CD4-positive, alpha-beta memory T cell (primary cell): ENCODE data around the gene KIF14. TPM values are rescaled to one million over a fixed set of nuclear protein-coding genes. Genes with fewer than 3 reads are reported as not detected.
A peak's percentile ranks its signal among the peaks of the same experiment; 100 is the strongest.

Experiments
- CTCF ChIA-PET: fragments of 350-600 bp; sonication (Branson Sonifier 250); formaldehyde crosslinking; loops from one replicate; lab custom pipeline; 2021; ENCODE audit warnings: inconsistent platforms; ENCODE audit not compliant: partially characterized antibody; lab: Charles Lee
- POLR2A ChIA-PET: fragments of 350-600 bp; sonication (Branson Sonifier 250); formaldehyde crosslinking; loops from one replicate; lab custom pipeline; 2021; ENCODE audit not compliant: partially characterized antibody; lab: Charles Lee
- DNase-seq, 5 donors: peaks; one replicate each; pipeline versions ENCODE4 v3.0.0 to v3.0.0-alpha.2; 2020 to 2022; ENCODE audit warnings: mixed read lengths in 1 of 5
- H3K27ac ChIP-seq: one replicate; pipeline ENCODE4 v1.7.0; 2013; ENCODE audit warnings: low read depth, low read length
- H3K27me3 ChIP-seq: 2 replicates; pipeline ENCODE4 v1.7.0; 2013; ENCODE audit warnings: mild to moderate bottlenecking, low read length, moderate library complexity; ENCODE audit not compliant: insufficient read depth
- H3K36me3 ChIP-seq: 2 replicates; pipeline ENCODE4 v1.7.0; 2013; ENCODE audit warnings: mild to moderate bottlenecking, low read length, moderate library complexity; ENCODE audit not compliant: insufficient read depth
- H3K4me1 ChIP-seq: 2 replicates; pipeline ENCODE4 v1.7.0; 2013; ENCODE audit warnings: mild to moderate bottlenecking, low read length, moderate library complexity; ENCODE audit not compliant: insufficient read depth
- H3K4me3 ChIP-seq, 2 donors: one replicate each; pipeline ENCODE4 v1.7.0; 2013; ENCODE audit warnings: low read length in 2 of 2, mild to moderate bottlenecking in 1 of 2
- H3K9me3 ChIP-seq, 2 donors: one replicate each; pipeline ENCODE4 v1.7.0; 2013; ENCODE audit warnings: low read length in 2 of 2, control low read depth in 1 of 2; ENCODE audit not compliant: control insufficient read depth in 1 of 2
- H3K27ac Mint-ChIP-seq, 7 donors: one replicate each; pipeline ENCODE4 v1.8.0; 2020 to 2021; ENCODE audit warnings: mixed read lengths in 7 of 7, mild to moderate bottlenecking in 6 of 7, inconsistent platforms in 3 of 7, moderate library complexity in 3 of 7
- H3K27me3 Mint-ChIP-seq, 2 donors: one replicate each; pipeline ENCODE4 v1.8.0; 2020 to 2021; ENCODE audit warnings: mixed read lengths in 2 of 2
- H3K36me3 Mint-ChIP-seq, 2 donors: one replicate each; pipeline ENCODE4 v1.8.0; 2020 to 2021; ENCODE audit warnings: mixed read lengths in 2 of 2, inconsistent platforms in 1 of 2, mild to moderate bottlenecking in 1 of 2
- H3K4me1 Mint-ChIP-seq, 4 donors: one replicate each; pipeline ENCODE4 v1.8.0; 2020 to 2021; ENCODE audit warnings: mixed read lengths in 4 of 4, mild to moderate bottlenecking in 1 of 4
- H3K4me3 Mint-ChIP-seq, 8 donors: one replicate each; pipeline ENCODE4 v1.8.0; 2020 to 2021; ENCODE audit warnings: mixed read lengths in 8 of 8, mild to moderate bottlenecking in 7 of 8, moderate library complexity in 6 of 8, inconsistent platforms in 3 of 8
- H3K9me3 Mint-ChIP-seq, 8 donors: one replicate each; pipeline ENCODE4 v1.8.0; 2020 to 2021; ENCODE audit warnings: mixed read lengths in 8 of 8, mild to moderate bottlenecking in 5 of 8, inconsistent platforms in 3 of 8, moderate library complexity in 1 of 8
- intact Hi-C: fragments of 100-400 bp; cut with micrococcal nuclease; formaldehyde crosslinking; loops from one replicate; pipeline ENCODE4 v1.15.1; 2023
- polyA plus RNA-seq, 2 donors: library from polyadenylated mRNA; unstranded; fragments of 300-500 nt; fragmentation: Illumina TruSeq; gene quantifications; one replicate each; pipeline ENCODE4 v1.2.3, GENCODE V29; 2021
- total RNA-seq, 2 experiments: library from RNA; stranded (reverse); gene quantifications; one replicate each; pipeline ENCODE4 v1.2.3, GENCODE V29; 2021

Gene KIF14
- total and polyA plus RNA-seq, 4 experiments from 2014 or later, result 0.06 TPM; not detected in 3

- Histone ChIP-seq H3K36me3 (no peaks in the 10 kb centered on the region), H3K27ac (no peak overlapping the region), H3K9me3 (no peaks in the 10 kb centered on the region), H3K4me1 (peaks cover 31% of the 10 kb centered on the region), H3K27me3 (no peaks in the 10 kb centered on the region), H3K4me3 (no peak overlapping the region)
- H3K27ac Mint-ChIP-seq, result peak overlapping the region in 2 of 7 donors; percentile 55 to 57
- POLR2A ChIA-PET, result no interaction called here
- CTCF ChIA-PET, result interaction anchor here (0.6 to 1.8 kb wide), 5 partner anchors 20 to 346 kb away, joined by 3 to 12 read pairs (median 3); no protein-coding TSS in a partner anchor
- H3K4me1 Mint-ChIP-seq, result peaks cover 17 to 26% (median 24%) of the 10 kb centered on the region in 4 donors
- no peaks in the 10 kb centered on the region for H3K9me3 Mint-ChIP-seq
- H3K27me3 Mint-ChIP-seq, result no peaks in the 10 kb centered on the region
- H3K4me3 Mint-ChIP-seq, result peak overlapping the region in 1 of 8 donors; percentile 0
- H3K36me3 Mint-ChIP-seq, result peaks cover 0 to 3% of the 10 kb centered on the region in 2 donors
- no peak for DNase-seq
- intact Hi-C loops, result loop anchor here (10.0 kb wide), 2 partner anchors 119 to 489 kb away; partner anchors contain the start of gene CACNA1S
These were observed 4.9 kb upstream of the KIF14 start for GRCh38 chr1:200625381-200625824.

- CTCF ChIA-PET, result interaction anchor here (0.6 to 4.2 kb wide), 5 partner anchors 21 to 347 kb away, joined by 3 to 34 read pairs (median 3); no protein-coding TSS in a partner anchor
- H3K36me3 ChIP-seq, result no peaks in the 10 kb centered on the region
- H3K36me3 Mint-ChIP-seq, result peaks cover 0 to 3% of the 10 kb centered on the region in 2 donors
- no peaks in the 10 kb centered on the region for H3K9me3 Mint-ChIP-seq
- H3K27me3 ChIP-seq, result no peaks in the 10 kb centered on the region
- H3K27ac Mint-ChIP-seq, result peak overlapping the region in 1 of 7 donors; percentile 55
- H3K4me3 ChIP-seq, result no peak overlapping the region
- H3K4me3 Mint-ChIP-seq, result no peak overlapping the region
- peaks cover 37% of the 10 kb centered on the region for H3K4me1 ChIP-seq
- H3K9me3 ChIP-seq, result no peaks in the 10 kb centered on the region
- no peak for DNase-seq
- H3K4me1 Mint-ChIP-seq, result peaks cover 19 to 31% (median 25%) of the 10 kb centered on the region in 4 donors
- H3K27me3 Mint-ChIP-seq, result no peaks in the 10 kb centered on the region
- intact Hi-C loops, result loop anchor here (10.0 kb wide), 2 partner anchors 120 to 490 kb away; partner anchors contain the start of gene CACNA1S
- POLR2A ChIA-PET, result no interaction called here
- H3K27ac ChIP-seq, result no peak overlapping the region
These were observed 4.3 kb upstream of the KIF14 start for GRCh38 chr1:200624679-200625335.

GRCh38 chr1:200619894-200620272 is 668 bp downstream of the KIF14 start:
- ChIA-PET CTCF (interaction anchor here (1.3 to 4.0 kb wide), 3 partner anchors 14 to 181 kb away, joined by 4 to 159 read pairs (median 4); no protein-coding TSS in a partner anchor), POLR2A (interaction anchor here (1.0 kb wide), 1 partner anchor 31 kb away, joined by 3 read pairs; no protein-coding TSS in a partner anchor)
- Mint-ChIP-seq H3K27ac (peak overlapping the region in 5 of 7 donors; percentile 61 to 97 (median 97)), H3K36me3 (peaks cover 0 to 3% of the 10 kb centered on the region in 2 donors), H3K4me1 (peaks cover 4 to 17% (median 6%) of the 10 kb centered on the region in 4 donors), H3K27me3 (no peaks in the 10 kb centered on the region), H3K4me3 (peak overlapping the region; percentile 95 to 99 (median 98)), H3K9me3 (no peaks in the 10 kb centered on the region)
- Histone ChIP-seq H3K36me3 (no peaks in the 10 kb centered on the region), H3K4me3 (peak overlapping the region; percentile 69 to 83), H3K9me3 (no peaks in the 10 kb centered on the region), H3K27ac (no peak overlapping the region), H3K27me3 (no peaks in the 10 kb centered on the region), H3K4me1 (peaks cover 24% of the 10 kb centered on the region)
- intact Hi-C loops, result loop anchor here (1.0 to 10.0 kb wide), 3 partner anchors 49 to 495 kb away; partner anchors contain the start of genes CACNA1S and DDX59
- DNase-seq, result no peak

GRCh38 chr1:200610846-200611245 is 9.7 kb downstream of the KIF14 start:
- no peaks in the 10 kb centered on the region for H3K36me3 Mint-ChIP-seq
- no peaks in the 10 kb centered on the region for H3K9me3 Mint-ChIP-seq
- DNase-seq, result no peak
- no peaks in the 10 kb centered on the region for H3K27me3 Mint-ChIP-seq
- no peak overlapping the region for H3K27ac Mint-ChIP-seq
- H3K27ac ChIP-seq, result no peak overlapping the region
- ChIA-PET POLR2A (interaction anchor here (1.0 kb wide), 1 partner anchor 10 kb away, joined by 5 read pairs; the partner anchor contains the start of gene KIF14), CTCF (interaction anchor here (1.7 kb wide), 1 partner anchor 11 kb away, joined by 5 read pairs; no protein-coding TSS in a partner anchor)
- no peaks in the 10 kb centered on the region for H3K36me3 ChIP-seq
- no peaks in the 10 kb centered on the region for H3K27me3 ChIP-seq
- no peaks in the 10 kb centered on the region for H3K4me1 Mint-ChIP-seq
- intact Hi-C loops, result no loop called here
- no peaks in the 10 kb centered on the region for H3K4me1 ChIP-seq
- H3K4me3 ChIP-seq, result no peak overlapping the region
- H3K9me3 ChIP-seq, result no peaks in the 10 kb centered on the region
- H3K4me3 Mint-ChIP-seq, result no peak overlapping the region

- CTCF ChIA-PET, result no interaction called here
- Mint-ChIP-seq H3K36me3 (no peaks in the 10 kb centered on the region), H3K4me1 (no peaks in the 10 kb centered on the region), H3K9me3 (no peaks in the 10 kb centered on the region), H3K27ac (no peak overlapping the region), H3K4me3 (no peak overlapping the region), H3K27me3 (no peaks in the 10 kb centered on the region)
- H3K9me3 ChIP-seq, result no peaks in the 10 kb centered on the region
- no peaks in the 10 kb centered on the region for H3K36me3 ChIP-seq
- no peaks in the 10 kb centered on the region for H3K4me1 ChIP-seq
- no peaks in the 10 kb centered on the region for H3K27me3 ChIP-seq
- H3K27ac ChIP-seq, result no peak overlapping the region
- POLR2A ChIA-PET, result no interaction called here
- intact Hi-C loops, result no loop called here
- DNase-seq, result no peak
- H3K4me3 ChIP-seq, result no peak overlapping the region
These were observed 17.9 kb downstream of the KIF14 start for GRCh38 chr1:200602632-200603031.

GRCh38 chr1:200590001-200590400 is 30.6 kb downstream of the KIF14 start:
- Mint-ChIP-seq H3K27me3 (no peaks in the 10 kb centered on the region), H3K27ac (no peak overlapping the region), H3K36me3 (no peaks in the 10 kb centered on the region), H3K4me1 (no peaks in the 10 kb centered on the region), H3K4me3 (no peak overlapping the region), H3K9me3 (no peaks in the 10 kb centered on the region)
- Histone ChIP-seq H3K4me1 (no peaks in the 10 kb centered on the region), H3K27me3 (no peaks in the 10 kb centered on the region), H3K4me3 (no peak overlapping the region), H3K9me3 (no peaks in the 10 kb centered on the region), H3K27ac (no peak overlapping the region), H3K36me3 (no peaks in the 10 kb centered on the region)
- no peak for DNase-seq
- POLR2A ChIA-PET, result no interaction called here
- CTCF ChIA-PET, result interaction anchor here (1.6 kb wide), 1 partner anchor 32 kb away, joined by 3 read pairs; no protein-coding TSS in a partner anchor
- intact Hi-C loops, result no loop called here

- Mint-ChIP-seq H3K9me3 (peaks cover 0 to 4% (median 0%) of the 10 kb centered on the region in 8 donors), H3K36me3 (no peaks in the 10 kb centered on the region), H3K4me3 (no peak overlapping the region), H3K27ac (no peak overlapping the region), H3K4me1 (no peaks in the 10 kb centered on the region), H3K27me3 (no peaks in the 10 kb centered on the region)
- CTCF ChIA-PET, result interaction anchor here (0.7 to 1.1 kb wide), 2 partner anchors 16 to 254 kb away, joined by 3 to 4 read pairs; no protein-coding TSS in a partner anchor
- H3K9me3 ChIP-seq, result no peaks in the 10 kb centered on the region
- no peaks in the 10 kb centered on the region for H3K4me1 ChIP-seq
- no peaks in the 10 kb centered on the region for H3K36me3 ChIP-seq
- POLR2A ChIA-PET, result interaction anchor here (0.7 kb wide), 1 partner anchor 31 kb away, joined by 3 read pairs; no protein-coding TSS in a partner anchor
- intact Hi-C loops, result no loop called here
- H3K27me3 ChIP-seq, result no peaks in the 10 kb centered on the region
- H3K4me3 ChIP-seq, result no peak overlapping the region
- no peak for DNase-seq
- no peak overlapping the region for H3K27ac ChIP-seq
These were observed 31.9 kb downstream of the KIF14 start for GRCh38 chr1:200588698-200589097.
